Measurements from ENCODE around the gene CYTL1.
"Not testable (repeated sequence)": the region's sequence is repeated elsewhere in the genome, so short reads cannot be mapped to it uniquely, and the experiment has no call there.

CYTL1 gene

DNA sequence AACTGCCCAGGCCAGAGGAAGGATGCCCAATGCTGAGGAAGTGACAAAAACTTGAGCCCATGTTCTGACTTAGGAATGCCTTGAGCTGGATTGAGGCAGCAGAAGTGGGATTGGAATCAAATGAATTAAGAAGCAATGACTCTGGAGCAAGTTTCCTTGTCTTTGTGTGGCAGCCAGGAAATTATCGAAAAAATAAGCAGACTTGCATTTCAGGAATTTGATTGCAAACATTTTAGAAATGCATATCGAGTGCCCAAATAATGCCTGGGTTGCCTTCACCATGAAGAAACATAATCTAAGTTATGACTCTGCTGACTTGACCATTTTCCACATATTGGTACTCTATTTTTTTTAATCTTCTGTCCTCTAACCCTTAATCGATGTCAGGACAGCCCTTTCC, 9.5 kb downstream of the CYTL1 start:
- no peak for DNase-seq (ENCODE audit: low spot score)
- TF ChIP-seq, protein P1, sequence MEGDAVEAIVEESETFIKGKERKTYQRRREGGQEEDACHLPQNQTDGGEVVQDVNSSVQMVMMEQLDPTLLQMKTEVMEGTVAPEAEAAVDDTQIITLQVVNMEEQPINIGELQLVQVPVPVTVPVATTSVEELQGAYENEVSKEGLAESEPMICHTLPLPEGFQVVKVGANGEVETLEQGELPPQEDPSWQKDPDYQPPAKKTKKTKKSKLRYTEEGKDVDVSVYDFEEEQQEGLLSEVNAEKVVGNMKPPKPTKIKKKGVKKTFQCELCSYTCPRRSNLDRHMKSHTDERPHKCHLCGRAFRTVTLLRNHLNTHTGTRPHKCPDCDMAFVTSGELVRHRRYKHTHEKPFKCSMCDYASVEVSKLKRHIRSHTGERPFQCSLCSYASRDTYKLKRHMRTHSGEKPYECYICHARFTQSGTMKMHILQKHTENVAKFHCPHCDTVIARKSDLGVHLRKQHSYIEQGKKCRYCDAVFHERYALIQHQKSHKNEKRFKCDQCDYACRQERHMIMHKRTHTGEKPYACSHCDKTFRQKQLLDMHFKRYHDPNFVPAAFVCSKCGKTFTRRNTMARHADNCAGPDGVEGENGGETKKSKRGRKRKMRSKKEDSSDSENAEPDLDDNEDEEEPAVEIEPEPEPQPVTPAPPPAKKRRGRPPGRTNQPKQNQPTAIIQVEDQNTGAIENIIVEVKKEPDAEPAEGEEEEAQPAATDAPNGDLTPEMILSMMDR (IDR thresholded peaks at IDR 0.05; ENCODE audit: borderline replicate concordance, control extremely low read depth, extremely low read depth, insufficient read depth, missing control alignments) = no peak
- in situ Hi-C loops (cut with MboI; ENCODE audit: low sequenced_read_pairs, unreplicated experiment) = no loop called here

DNA sequence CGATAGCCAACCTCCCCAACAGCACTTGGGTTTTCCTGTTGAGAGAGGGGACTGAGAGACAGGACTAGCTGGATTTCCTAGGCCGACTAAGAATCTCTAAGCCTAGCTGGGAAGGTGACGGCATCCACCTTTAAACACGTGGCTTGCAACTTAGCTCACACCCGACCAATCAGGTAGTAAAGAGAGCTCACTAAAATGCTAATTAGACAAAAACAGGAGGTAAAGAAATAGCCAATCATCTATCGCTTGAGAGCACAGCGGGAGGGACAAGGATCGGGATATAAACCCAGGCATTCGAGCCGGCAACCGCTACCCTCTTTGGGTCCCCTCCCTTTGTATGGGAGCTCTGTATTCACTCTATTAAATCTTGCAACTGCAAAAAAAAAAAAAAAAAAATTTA, 12.3 kb downstream of the CYTL1 start:
- in situ Hi-C loops (cut with MboI; ENCODE audit: low sequenced_read_pairs, unreplicated experiment); DNase-seq (ENCODE audit: low spot score): not testable (repeated sequence)

DNA sequence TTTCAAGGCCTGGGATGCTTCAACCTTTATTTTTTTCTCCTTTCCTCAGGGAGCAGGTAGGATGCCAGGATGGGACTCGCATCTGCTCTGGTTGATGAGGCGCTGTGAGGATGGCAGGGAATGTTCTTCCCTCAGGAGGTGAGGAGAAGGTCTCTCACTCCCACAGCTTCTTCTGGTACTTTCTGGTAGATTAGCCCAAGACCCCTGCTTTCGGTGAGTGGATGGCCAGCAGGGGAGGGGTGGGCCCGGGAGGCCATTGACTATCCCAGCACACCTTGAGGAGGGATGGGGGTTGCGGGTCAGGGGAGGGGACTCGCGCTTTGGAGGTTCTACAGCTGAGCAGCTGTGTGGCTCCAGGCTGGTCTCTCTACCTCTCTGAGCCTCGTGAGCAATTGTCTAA, 14.8 kb downstream of the CYTL1 start:
- in situ Hi-C loops (cut with MboI; ENCODE audit: low sequenced_read_pairs, unreplicated experiment) = no loop called here
- TF ChIP-seq, protein P1 (IDR thresholded peaks at IDR 0.05; ENCODE audit: borderline replicate concordance, control extremely low read depth, extremely low read depth, insufficient read depth, missing control alignments) = no peak
- DNase-seq (ENCODE audit: low spot score) = no peak

DNA sequence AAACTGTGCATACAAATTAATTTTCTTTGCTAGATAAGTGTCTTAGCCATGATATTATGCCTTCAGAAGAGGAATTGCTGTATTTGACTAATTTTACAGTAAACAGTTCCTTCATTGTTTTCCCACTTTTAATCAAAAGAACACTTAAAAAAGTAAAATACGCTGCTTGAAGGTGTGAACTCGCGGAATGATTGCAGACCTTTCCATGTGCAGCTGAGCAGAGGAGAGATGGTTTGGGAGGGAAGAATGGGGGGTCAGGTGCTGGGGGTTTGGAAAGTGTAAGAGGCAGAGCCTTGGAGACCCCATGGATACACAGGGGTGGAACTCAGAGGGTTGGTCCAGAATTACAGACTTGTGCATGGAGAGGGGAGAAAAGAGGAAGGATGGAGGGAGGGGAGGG, 15.3 kb downstream of the CYTL1 start:
- no peak for DNase-seq (ENCODE audit: low spot score)
- in situ Hi-C loops (cut with MboI; ENCODE audit: low sequenced_read_pairs, unreplicated experiment) = no loop called here
- TF ChIP-seq, protein P1 (IDR thresholded peaks at IDR 0.05; ENCODE audit: borderline replicate concordance, control extremely low read depth, extremely low read depth, insufficient read depth, missing control alignments) = no peak

DNA sequence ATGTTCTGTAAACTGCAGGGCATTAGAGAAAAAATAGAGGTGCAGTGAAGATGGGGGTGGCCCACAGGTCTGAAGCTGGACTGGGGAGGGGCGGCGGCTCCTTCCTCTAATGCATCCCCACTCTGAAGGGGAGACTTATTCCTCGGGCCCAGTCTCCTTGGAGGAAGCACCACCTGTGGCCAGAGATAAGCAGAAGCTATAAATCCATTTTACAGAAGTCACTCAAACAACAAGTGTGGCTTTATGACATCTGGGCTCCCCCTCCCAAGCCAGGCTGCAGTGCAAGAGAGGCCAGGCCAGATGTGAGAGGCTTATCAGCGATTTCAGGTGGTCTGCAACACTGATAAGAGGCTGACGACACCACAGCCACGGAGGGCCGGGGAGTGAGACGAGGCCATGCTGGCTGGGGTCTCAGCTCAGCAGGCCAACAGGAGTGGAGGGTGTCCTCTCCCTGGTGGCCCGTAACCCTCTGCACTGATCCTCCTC, 15.8 kb downstream of the CYTL1 start:
- DNase-seq (ENCODE audit: low spot score) = no peak
- TF ChIP-seq, protein P1 (IDR thresholded peaks at IDR 0.05; ENCODE audit: borderline replicate concordance, control extremely low read depth, extremely low read depth, insufficient read depth, missing control alignments) = no peak
- in situ Hi-C loops (cut with MboI; ENCODE audit: low sequenced_read_pairs, unreplicated experiment) = no loop called here

DNA sequence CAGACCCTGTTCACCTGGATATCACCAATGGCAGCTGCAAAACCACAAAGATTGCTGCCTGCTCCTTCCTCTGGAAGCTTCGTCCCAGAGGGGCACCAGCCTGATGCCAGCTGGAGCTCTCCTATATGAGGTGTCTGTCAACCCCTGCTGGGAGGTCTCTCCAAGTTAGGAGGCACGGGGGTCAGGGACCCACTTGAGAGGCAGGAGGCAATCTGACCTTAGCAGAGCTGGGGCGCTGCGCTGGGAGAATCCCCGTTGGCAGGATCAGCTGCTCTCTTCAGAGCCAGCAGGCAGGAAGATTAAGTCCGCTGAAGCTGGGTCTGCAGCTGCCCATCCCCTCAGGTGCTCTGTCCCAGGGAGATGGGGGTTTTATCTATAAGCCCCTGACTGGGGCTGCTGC, 17.6 kb downstream of the CYTL1 start:
- in situ Hi-C loops (cut with MboI; ENCODE audit: low sequenced_read_pairs, unreplicated experiment); DNase-seq (ENCODE audit: low spot score): not testable (repeated sequence)

DNA sequence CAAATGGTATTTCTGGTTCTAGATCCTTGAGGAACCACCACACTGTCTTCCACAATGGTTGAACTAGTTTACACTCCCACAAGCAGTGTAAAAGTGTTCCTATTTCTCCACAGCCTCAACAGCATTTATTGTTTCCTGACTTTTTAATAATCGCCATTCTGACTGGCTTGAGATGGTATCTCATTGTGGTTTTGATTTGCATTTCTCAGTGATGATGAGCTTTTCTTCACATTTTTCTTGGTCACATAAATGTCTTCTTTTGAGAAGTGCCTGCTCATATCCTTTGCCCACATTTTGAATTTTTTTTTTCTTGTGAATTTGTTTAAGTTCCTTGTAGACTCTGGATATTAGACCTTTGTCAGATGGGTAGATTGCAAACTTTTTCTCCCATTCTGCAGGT, 22.3 kb downstream of the CYTL1 start:
- DNase-seq (ENCODE audit: low spot score) = not testable (repeated sequence)
- in situ Hi-C loops (cut with MboI; ENCODE audit: low sequenced_read_pairs, unreplicated experiment) = loop anchor here (25.0 kb wide), 1 partner anchor 510 kb away; no protein-coding TSS in a partner anchor

DNA sequence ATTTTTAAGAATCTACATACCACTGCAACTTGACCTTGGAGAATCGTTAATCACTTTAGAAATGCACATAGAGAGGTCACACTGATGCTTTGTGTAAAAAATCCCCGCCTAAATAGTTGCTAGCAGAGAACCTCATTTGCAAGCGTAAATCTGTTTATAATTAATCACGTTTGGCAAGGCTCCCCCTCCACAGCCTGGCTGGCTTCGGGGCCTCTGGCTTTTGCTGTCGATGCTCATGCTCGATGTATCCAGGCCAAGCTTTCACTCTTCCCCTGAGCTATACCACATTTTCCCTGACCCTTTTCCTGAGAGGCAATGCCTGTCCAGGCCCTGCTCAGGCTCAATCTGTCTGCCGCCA, 23.4 kb downstream of the CYTL1 start:
- TF ChIP-seq, protein P1 (IDR thresholded peaks at IDR 0.05; ENCODE audit: borderline replicate concordance, control extremely low read depth, extremely low read depth, insufficient read depth, missing control alignments) = no peak
- in situ Hi-C loops (cut with MboI; ENCODE audit: low sequenced_read_pairs, unreplicated experiment) = loop anchor here (25.0 kb wide), 1 partner anchor 509 kb away; no protein-coding TSS in a partner anchor
- no peak for DNase-seq (ENCODE audit: low spot score)

Measured in GM13976 (cell line).